Measurements from ENCODE around the gene STN1. TPM values are rescaled to one million over a fixed set of nuclear protein-coding genes. Genes with fewer than 3 reads are reported as not detected.

The STN1 gene
- total and polyA plus RNA-seq, 2 experiments from 2014 or later, result 43.5 to 44.7 TPM

DNA sequence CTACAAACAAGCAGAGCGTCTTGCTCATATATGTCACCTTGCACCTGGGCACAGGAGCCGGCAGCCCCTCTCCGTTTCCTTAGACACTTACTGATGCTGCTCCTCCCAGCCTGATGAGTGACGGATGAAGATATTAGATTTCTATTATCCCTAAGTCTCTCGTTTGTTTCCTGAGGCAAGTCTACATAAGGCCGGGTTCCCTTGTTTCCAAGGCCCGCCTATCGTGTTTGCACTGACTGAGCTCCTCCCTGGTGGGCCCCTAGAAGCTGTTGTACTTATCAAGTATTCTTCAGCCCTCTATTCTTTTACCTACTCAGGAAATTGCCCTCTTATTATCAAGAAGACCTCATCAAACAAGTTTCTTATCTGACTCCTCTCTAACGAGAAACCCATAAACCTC lies 81.1 kb downstream of the STN1 start:
- Histone ChIP-seq H3K4me3 (no peak overlapping the region), H3K4me1 (ENCODE audit: low read depth) (peaks cover 87% of the 10 kb centered on the region), H3K9me3 (ENCODE audit: low read depth) (no peaks in the 10 kb centered on the region), H3K36me3 (no peaks in the 10 kb centered on the region), H3K27me3 (no peaks in the 10 kb centered on the region), H3K27ac (peak overlapping the region; percentile 93)
- peak in 1 of 2 donors; percentile 53 for DNase-seq (ENCODE audit: low read depth in 1 of 2, low spot score in 1 of 2)
- TF ChIP-seq, protein P1, sequence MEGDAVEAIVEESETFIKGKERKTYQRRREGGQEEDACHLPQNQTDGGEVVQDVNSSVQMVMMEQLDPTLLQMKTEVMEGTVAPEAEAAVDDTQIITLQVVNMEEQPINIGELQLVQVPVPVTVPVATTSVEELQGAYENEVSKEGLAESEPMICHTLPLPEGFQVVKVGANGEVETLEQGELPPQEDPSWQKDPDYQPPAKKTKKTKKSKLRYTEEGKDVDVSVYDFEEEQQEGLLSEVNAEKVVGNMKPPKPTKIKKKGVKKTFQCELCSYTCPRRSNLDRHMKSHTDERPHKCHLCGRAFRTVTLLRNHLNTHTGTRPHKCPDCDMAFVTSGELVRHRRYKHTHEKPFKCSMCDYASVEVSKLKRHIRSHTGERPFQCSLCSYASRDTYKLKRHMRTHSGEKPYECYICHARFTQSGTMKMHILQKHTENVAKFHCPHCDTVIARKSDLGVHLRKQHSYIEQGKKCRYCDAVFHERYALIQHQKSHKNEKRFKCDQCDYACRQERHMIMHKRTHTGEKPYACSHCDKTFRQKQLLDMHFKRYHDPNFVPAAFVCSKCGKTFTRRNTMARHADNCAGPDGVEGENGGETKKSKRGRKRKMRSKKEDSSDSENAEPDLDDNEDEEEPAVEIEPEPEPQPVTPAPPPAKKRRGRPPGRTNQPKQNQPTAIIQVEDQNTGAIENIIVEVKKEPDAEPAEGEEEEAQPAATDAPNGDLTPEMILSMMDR (IDR thresholded peaks at IDR 0.05; ENCODE audit: low read depth, low read length), result no peak

DNA sequence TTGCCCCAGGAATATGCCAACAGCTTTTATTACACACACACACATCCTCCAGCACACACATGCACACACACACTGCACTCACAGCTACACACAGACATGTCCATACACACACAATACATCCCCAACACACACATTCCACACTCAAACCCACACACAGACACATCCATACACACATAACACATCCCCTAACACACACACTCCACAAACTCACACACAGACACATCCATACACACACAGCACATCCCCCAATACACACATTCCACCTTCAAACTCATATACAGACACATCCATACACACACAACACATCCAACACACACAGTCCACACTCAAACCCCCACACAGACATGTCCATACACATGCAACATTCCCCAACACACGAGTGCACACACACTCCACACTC lies 81.7 kb downstream of the STN1 start:
- Histone ChIP-seq H3K27me3 (no peaks in the 10 kb centered on the region), H3K4me3 (no peak overlapping the region), H3K4me1 (ENCODE audit: low read depth) (peaks cover 89% of the 10 kb centered on the region), H3K9me3 (ENCODE audit: low read depth) (no peaks in the 10 kb centered on the region), H3K36me3 (no peaks in the 10 kb centered on the region), H3K27ac (peak overlapping the region; percentile 93)
- no peak for DNase-seq (ENCODE audit: low read depth in 1 of 2, low spot score in 1 of 2)
- TF ChIP-seq, protein P1 (IDR thresholded peaks at IDR 0.05; ENCODE audit: low read depth, low read length), result no peak

DNA sequence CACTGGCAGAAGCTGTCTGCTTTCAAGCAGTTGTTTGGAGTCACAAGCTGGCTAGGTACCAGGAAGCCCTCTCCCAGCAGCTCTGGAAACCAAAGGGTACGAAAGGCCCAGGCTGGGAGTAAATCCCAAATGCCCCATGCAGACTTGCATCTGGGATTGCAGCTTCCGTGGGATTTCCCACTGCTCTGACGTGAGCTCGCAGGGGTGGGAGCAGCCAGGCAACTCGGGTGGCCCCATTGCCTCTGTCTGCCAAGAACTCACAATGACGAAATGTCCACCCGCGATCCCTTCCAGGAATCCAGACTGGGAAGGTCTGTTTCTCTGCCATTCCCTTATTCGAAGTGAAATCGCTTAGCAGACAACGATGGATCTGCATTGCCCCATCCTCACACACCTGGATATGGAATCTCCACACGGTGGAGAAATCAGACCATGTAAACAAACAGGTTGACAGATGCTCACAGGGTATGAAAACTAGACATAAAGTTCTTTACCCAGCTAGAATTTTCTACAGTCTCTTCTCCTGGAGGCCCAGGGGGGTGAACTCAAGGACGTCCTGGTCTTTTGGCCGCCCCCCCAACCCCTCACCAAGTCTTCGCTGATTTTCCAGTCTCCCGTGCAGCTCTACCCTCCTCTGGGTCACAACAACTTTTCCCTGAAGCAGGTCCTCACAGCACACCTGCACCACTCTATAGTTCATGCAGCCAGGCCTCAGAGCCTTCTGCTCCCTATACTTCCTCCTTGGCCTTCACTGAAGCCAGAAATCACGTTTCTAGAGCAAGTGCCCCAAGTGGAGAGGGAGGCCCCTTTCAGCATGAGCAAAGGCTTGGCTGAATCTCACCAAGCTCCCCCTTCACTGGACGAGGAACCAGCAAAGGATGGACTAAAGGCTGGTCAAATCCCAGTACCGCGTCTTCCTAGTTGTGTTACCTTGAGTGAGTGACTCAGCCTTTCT lies 82.6 kb downstream of the STN1 start:
- DNase-seq (ENCODE audit: low read depth in 1 of 2, low spot score in 1 of 2), result peak in 1 of 2 donors; percentile 93
- Histone ChIP-seq H3K27ac (peak overlapping the region; percentile 93), H3K9me3 (ENCODE audit: low read depth) (no peaks in the 10 kb centered on the region), H3K4me3 (no peak overlapping the region), H3K27me3 (no peaks in the 10 kb centered on the region), H3K36me3 (no peaks in the 10 kb centered on the region), H3K4me1 (ENCODE audit: low read depth) (peaks cover 89% of the 10 kb centered on the region)
- TF ChIP-seq, protein P1 (IDR thresholded peaks at IDR 0.05; ENCODE audit: low read depth, low read length), result no peak

DNA sequence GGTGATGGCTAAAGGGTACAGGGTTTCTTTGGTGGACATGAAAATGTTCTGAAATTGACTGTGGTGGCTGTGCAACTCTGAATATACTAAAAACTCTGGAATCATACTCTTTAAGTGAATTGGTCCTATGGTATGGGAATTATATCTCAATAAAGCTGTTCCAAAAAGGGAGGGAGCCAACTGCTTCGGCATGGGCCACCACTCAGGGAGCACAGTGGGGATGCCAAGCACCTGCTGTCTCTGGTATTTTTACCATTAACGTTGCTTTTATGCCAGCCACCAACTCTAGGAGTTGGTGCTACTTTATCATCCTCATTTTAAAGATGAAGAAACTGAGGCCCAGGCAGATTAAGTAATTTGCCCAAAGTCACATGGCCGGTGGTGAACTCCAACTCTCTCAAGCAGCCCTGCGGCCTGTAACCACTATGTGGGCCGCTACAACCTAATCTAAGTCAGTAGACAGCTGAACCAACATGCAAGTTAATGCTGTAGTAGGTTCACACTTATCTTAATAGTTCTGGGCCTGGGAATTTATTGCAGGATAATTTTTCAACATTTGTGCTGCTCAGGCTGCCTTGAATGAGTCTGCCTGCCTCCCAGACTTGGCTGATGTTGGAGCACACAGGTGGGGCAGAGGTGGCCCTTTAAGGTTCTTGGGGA lies 83.4 kb downstream of the STN1 start:
- H3K36me3 ChIP-seq, result no peaks in the 10 kb centered on the region
- no peak for DNase-seq (ENCODE audit: low read depth in 1 of 2, low spot score in 1 of 2)
- no peaks in the 10 kb centered on the region for H3K27me3 ChIP-seq
- no peak overlapping the region for H3K4me3 ChIP-seq
- peak overlapping the region; percentile 93 for H3K27ac ChIP-seq
- H3K9me3 ChIP-seq (ENCODE audit: low read depth), result no peaks in the 10 kb centered on the region
- TF ChIP-seq, protein P1 (IDR thresholded peaks at IDR 0.05; ENCODE audit: low read depth, low read length), result no peak
- peaks cover 89% of the 10 kb centered on the region for H3K4me1 ChIP-seq (ENCODE audit: low read depth)

DNA sequence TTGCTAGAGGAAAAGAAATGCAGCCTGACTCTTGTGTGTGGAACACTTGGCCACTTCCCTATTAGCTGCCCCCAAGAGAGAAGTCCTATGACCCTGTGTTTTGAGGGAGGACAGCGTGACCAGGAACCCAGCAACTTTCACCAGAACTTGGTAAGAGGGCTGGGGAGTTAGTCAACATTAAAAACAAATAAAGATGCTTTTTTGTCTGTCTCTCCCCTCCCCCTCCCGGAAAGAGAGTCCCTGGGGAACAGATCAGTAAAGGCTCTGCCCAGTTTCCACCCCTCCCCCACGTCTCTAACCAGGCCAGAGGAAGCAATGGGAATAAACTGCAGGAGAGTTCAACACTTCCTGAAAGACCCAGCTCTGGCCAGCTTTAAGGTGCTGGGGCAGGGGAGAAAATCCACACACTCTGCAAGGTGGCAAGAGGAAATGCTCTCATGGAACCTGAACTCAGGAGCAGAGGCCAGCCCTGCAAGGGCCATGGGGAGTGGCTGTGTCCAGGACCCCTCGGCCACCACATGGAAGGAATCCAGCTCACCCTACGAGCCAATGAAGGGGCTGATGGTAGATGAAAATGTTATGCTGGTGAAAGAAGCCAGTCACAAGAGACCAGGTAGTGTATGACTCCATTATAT lies 84.1 kb downstream of the STN1 start:
- TF ChIP-seq, protein P1 (IDR thresholded peaks at IDR 0.05; ENCODE audit: low read depth, low read length), result no peak
- Histone ChIP-seq H3K27me3 (no peaks in the 10 kb centered on the region), H3K4me3 (no peak overlapping the region), H3K27ac (peak overlapping the region; percentile 93), H3K4me1 (ENCODE audit: low read depth) (peaks cover 84% of the 10 kb centered on the region), H3K36me3 (no peaks in the 10 kb centered on the region), H3K9me3 (ENCODE audit: low read depth) (no peaks in the 10 kb centered on the region)
- peak in 1 of 2 donors; percentile 82 for DNase-seq (ENCODE audit: low read depth in 1 of 2, low spot score in 1 of 2)
